GM21423 (cell line): Measurements from ENCODE around the gene FLRT1.

Experiments used
- ATAC-seq: cut with Tn5 transposase; IDR thresholded peaks from one replicate; pipeline ENCODE4 v1.9.1; 2021; ENCODE audit warnings: mild to moderate bottlenecking, moderate library complexity; ENCODE audit not compliant: unreplicated experiment

Gene FLRT1

GRCh38 chr11:64006398-64006797 lies 29.3 kb upstream of the FLRT1 start:
- ATAC-seq = no peak

- no peak for ATAC-seq
Observed at GRCh38 chr11:64007160-64007628, 28.5 kb upstream of the FLRT1 start.

GRCh38 chr11:64007629-64008282 lies 28.0 kb upstream of the FLRT1 start:
- no peak for ATAC-seq

- ATAC-seq = no peak
Observed at GRCh38 chr11:64008283-64008913, 27.3 kb upstream of the FLRT1 start.

- ATAC-seq = no peak
Observed at GRCh38 chr11:64008914-64009633, 26.7 kb upstream of the FLRT1 start.

GRCh38 chr11:64009710-64010109 lies 26.0 kb upstream of the FLRT1 start:
- no peak for ATAC-seq

GRCh38 chr11:64010783-64011182 lies 24.9 kb upstream of the FLRT1 start:
- no peak for ATAC-seq

GRCh38 chr11:64011371-64011770 lies 24.4 kb upstream of the FLRT1 start:
- ATAC-seq = no peak

- ATAC-seq = no peak
Observed at GRCh38 chr11:64013141-64013896, 22.4 kb upstream of the FLRT1 start.

- ATAC-seq = no peak
Observed at GRCh38 chr11:64014356-64014755, 21.4 kb upstream of the FLRT1 start.

- ATAC-seq = no peak
Observed at GRCh38 chr11:64015510-64015909, 20.2 kb upstream of the FLRT1 start.

- no peak for ATAC-seq
Observed at GRCh38 chr11:64015935-64016845, 19.5 kb upstream of the FLRT1 start.

GRCh38 chr11:64017945-64018224 lies 17.8 kb upstream of the FLRT1 start:
- ATAC-seq = no peak

GRCh38 chr11:64018310-64018709 lies 17.4 kb upstream of the FLRT1 start:
- ATAC-seq = no peak

GRCh38 chr11:64019106-64020037 lies 16.4 kb upstream of the FLRT1 start:
- no peak for ATAC-seq

GRCh38 chr11:64020976-64021756 lies 14.6 kb upstream of the FLRT1 start:
- ATAC-seq = no peak

- ATAC-seq = no peak
Observed at GRCh38 chr11:64021757-64022093, 14.0 kb upstream of the FLRT1 start.

- ATAC-seq = no peak
Observed at GRCh38 chr11:64022125-64022784, 13.5 kb upstream of the FLRT1 start.
